ENCODE results near the gene UGT1A8.

GRCh38 chr2:233754872-233755611 lies 137.6 kb downstream of the UGT1A8 start:
- TF ChIP-seq CTCF (IDR thresholded peaks at IDR 0.05): no peak
- no peak for TF ChIP-seq EP300 (IDR thresholded peaks at IDR 0.05)

Data from ovary (tissue), 3 donors.